GM18858 (cell line): Measurements from ENCODE around the gene CTU2.

Experiments used
- ATAC-seq: cut with Tn5 transposase; IDR thresholded peaks from one replicate; pipeline ENCODE4 v1.9.1; 2021; ENCODE audit not compliant: unreplicated experiment

CTU2 gene

DNA sequence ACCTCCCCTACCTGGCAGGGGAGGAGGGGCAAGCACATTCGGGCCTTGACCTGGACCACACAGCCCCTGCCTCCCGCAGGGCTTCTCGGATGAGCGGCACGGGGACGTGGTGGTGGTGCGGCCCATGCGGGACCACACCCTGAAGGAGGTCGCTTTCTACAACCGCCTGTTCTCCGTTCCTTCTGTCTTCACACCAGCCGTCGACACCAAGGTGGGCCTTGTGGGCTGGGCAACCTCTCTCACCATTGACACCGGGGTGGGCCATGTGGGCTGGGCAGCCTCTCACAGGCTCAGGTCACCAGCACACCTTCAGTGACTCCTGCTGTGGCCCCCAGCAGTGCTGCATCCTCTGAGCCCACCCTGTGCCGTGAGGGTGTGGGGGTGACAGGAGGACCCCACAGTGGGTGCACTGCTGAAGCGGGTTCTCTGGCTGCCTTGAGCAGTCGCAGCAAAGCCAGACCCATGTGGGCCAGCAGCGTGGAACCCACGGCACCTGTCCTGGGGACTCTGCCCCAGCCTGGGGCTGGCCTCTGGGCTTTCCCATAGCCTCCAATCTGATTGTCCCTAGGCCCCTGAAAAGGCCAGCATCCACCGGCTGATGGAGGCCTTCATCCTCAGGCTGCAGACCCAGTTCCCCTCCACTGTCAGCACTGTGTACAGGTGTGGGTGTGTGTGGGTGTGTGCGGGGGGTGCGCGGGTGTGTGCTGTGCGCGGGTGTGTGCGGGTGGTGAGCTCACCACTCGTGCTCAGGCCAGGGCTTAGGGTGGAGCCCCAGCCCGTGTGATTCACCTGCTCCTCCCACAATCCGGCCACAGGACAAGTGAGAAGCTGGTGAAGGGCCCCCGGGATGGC, 7.5 kb downstream of the CTU2 start:
- ATAC-seq, result no peak

DNA sequence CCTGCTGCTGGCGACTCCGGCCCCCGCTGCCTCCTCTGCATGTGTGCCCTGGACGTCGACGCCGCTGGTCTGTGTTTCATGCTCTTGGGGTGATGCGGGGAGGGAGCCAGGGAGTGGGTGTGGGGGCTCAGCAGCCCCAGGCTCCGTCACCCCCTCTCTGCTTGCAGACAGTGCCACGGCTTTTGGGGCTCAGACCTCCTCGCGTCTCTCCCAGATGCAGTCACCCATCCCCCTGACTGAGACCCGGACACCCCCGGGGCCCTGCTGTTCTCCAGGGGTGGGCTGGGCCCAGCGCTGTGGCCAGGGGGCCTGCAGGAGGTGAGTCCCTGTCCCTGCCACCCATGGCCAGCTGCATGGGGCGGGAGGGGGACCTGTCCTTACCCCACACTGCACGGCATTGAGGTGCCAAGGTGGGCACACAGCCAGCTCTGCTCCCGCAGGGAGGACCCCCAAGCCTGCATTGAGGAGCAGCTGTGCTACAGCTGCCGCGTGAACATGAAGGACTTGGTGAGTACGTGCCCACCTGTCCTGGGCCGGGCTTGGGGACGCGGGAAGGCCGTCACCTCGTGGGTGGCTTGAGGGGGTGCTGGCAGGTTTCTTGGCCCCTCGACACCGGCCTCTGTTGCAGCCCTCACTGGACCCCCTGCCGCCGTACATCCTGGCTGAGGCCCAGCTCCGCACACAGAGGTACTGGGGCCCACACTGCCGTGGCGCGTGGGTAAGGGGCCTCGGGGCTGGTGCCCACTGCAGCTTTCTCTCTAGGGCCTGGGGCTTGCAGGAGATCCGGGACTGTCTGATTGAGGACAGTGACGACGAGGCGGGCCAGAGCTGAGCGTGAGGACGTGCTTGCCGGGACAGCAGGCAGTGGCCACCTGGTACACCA, 8.4 kb downstream of the CTU2 start:
- ATAC-seq, result no peak

DNA sequence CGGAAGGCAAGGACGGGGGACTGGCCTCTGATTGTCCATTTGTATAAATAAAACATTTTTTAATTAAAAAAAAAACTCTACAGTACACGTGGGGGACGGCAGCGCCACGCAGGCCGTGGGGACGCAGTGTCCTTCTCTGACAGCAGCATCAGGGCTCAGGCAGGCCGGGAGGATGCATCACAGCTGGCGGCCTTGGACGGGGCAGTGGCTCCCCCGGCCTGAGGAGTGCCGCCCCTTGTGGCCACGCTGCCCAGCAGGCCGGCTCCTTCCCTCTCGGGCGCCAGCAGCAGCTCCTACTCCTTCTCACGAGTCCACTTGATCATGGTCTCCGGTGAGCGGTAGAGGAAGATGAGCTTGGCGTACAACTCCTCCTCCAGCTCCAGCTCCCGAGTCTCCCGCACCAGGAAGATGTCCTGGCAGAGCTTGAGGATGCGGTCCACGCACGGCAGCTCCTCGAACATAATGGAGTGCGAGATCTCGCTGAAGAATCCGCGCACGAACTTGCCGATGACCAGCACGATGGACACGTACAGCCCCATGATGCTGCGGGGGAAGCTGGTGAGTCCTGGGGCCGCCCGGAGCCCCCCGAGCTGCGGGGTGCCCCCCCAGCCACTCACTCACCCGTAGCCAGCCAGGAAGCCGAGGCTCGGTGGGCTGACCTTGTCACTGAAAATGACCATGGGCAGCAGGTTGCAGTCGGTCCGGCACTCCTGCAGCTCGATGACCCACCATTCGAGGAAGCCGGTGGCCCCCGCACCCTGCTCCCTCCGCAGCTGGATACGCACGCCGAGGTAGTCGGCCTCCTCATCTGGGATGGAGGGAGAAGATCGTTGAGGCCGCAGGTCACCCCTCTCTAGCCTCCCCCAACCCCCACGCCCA, 9.2 kb downstream of the CTU2 start:
- ATAC-seq, result no peak

DNA sequence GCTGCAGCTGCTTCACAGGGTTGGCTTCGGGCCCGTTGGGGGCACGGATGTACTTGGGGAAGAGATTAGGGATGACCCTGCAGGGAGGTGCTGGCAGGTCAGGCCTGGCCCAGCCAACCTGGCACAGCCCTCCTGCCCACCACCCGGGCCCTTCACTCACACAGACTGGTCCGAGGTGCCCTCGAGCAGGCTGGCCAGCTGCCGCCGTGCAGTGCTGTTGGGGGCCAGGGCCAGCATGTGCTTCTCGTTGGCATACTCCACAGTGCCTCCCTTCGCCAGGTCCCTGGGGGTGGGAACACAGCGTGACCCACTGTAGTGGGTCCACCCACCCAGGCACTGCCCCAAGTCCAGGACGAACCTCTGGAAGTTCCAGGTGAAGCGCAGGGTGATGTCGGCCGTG, 9.9 kb downstream of the CTU2 start:
- no peak for ATAC-seq

DNA sequence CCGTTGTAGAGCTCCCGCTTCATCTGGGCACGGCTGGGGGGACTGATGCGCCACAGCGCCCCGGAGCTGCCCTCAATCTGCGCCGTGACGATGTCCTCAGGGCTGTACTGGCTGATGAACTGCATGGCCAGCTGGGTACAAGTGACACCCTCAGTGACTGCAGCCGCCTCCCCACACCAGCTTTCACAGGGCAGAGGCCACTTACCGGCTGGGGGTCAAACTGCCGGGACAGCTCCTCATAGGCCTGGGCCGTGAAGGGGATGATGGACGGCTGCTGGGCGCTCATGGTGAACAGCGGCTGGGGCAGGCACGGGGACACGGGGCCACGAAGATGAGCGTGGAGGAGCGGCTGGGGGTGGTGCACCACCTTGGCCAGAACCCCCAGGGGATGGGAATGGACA, 10.3 kb downstream of the CTU2 start:
- ATAC-seq, result no peak

DNA sequence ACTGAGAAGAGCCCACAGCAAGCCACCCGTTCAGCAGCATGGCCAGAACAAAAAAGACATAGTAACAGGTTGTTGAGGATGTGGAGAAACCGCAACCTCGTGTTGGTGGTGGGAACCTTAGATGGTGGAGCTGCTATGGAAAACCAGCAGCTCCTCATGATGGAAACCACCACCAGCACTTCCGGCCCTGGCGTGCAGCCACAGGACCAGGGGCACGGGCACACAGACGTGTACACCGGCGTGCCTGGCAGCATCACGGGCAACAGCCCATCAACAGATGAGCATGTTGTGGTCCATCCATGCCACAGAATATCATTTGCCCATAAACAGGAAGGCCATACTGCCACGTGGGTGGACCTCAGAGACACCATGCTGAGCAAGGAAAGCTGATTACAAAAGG, 11.9 kb downstream of the CTU2 start:
- ATAC-seq, result no peak

DNA sequence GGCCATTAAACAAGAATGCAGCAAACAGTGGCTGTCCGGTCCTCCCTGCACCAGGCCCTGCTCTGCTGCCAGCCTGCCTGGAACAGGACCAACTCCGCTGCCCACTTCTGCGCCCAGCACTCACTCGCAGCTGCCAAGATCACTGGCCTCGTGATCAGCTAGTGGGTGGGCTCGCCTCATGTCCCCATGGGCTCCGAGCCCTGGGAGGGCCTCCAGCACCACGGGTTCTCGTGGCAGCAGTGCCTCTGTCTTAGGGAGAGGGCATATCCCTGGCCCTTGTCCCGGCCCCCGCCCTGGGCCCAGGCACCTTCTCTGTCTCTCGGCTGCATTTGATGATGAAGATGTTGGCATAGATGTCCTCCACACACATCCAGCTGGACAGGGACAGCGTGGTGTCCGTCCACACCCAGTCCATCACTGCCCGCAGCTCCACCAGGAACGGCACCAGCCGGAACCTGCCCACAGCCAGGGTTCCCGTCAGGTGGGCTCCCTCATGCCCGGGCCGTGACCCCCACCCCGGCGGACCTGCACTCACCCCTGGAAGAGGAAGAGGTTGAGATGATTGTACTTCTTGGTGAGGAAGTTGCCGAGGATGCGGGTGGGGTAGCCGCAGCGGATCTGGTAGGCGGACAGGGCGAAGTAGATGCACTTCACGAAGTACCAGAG, 13.1 kb downstream of the CTU2 start:
- no peak for ATAC-seq

DNA sequence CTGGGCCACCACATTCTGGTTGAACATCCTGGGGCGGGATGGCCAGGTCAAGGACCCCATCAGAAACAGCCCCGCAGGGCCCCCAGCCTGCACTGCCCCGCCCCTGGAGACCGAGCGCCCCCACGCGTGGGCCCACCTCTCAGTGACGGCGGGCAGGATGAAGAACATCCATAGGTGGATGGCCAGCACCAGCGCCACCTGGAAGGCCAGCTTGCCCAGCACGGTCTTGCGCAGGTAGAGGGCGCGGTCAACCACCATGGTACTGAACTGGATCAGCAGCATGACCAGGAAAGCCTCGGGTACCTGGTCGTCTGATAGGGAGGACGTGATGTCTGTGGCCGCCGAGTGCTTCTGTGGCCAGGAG, 13.6 kb downstream of the CTU2 start:
- no peak for ATAC-seq

DNA sequence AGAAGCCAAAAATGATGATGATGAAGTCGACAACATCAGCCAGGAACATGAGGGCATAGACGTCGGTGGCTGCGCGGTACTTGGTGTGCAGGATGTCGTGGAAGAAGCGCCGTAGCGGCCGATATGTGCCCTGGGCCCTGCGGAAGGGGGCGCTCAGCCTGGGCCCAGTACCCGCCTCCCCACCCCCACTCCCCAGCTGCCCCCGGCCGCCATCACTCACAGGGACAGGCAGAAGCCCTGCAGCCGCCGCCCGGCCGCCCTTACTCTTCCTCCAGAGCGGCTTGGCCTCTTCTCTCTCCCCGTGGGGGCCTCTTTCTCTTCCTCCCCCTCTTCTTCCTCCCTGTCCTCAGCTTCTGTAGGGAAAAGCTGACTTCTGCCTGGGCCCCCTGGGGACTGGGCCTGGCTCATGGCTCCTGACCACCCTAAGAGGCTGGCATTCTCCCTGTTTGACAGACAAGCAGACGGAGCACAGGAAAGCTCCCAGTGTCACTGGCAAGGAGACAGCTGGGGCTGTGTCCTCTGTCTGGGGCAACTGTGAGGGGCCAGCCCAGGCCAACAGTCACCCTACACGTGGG, 14.2 kb downstream of the CTU2 start:
- no peak for ATAC-seq

DNA sequence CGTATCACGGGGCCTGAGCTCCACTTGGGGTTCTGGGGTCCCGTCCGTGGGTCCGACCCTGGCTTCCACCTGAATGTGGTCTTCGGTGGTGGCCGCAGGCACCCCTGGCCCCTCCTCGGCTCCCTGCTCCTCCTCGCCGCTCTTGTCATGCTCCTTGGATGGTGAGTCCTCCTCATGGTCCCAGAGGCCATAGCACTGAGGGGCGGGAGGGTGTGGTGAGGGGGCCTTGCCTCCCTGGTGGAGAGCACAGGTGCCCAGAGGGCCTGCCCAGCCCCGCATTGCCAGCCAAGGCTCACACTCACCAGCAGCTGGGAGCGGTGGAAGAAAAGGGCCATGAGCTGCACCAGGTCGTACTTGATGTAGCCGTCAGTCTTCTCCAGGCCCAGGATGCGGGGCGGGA, 14.9 kb downstream of the CTU2 start:
- no peak for ATAC-seq

DNA sequence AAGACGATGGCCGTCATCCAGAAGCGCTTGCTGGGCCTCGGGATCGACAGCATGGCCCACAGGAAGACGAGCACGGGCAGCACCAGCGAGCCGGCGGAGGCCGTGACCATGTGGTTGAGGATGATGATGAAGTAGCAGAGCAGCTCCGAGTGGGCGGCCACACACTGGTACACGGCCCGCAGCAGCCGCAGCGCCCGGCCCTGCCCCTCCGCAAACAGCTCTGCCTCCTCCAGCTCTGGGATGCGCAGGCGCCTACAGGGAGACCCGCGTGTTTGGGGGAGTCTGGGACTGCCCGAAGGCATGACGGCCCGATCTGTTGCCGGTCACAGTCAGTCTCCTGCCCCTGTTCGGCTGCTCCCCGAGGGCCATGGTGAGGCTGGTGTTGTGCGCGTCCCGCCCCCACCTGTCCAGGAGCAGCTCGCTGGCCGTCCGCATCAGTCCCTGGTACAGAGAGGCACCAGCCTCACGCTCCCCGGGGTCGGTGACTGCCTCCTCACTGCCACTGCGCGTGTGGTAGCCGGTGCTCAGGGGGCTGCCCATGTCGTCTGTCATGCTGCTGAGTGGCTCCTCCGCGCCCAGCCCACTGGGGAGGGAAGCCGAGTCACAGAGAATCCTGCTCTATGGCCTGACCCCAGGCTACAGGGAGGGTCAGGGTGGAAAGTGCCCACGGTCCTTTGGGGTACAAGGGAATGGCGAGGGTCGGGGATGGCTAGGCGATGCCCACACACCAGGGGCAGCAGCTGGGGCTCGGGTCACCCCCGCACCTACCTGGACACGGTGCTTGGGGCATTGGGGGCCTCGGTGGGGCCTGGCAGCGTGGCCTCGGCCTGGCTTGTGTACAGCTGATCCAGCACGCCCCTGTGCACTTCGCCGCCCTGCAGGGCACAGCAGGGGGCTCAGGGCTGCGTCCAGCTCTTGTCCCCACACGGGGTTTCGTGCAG, 15.8 kb downstream of the CTU2 start:
- no peak for ATAC-seq

DNA sequence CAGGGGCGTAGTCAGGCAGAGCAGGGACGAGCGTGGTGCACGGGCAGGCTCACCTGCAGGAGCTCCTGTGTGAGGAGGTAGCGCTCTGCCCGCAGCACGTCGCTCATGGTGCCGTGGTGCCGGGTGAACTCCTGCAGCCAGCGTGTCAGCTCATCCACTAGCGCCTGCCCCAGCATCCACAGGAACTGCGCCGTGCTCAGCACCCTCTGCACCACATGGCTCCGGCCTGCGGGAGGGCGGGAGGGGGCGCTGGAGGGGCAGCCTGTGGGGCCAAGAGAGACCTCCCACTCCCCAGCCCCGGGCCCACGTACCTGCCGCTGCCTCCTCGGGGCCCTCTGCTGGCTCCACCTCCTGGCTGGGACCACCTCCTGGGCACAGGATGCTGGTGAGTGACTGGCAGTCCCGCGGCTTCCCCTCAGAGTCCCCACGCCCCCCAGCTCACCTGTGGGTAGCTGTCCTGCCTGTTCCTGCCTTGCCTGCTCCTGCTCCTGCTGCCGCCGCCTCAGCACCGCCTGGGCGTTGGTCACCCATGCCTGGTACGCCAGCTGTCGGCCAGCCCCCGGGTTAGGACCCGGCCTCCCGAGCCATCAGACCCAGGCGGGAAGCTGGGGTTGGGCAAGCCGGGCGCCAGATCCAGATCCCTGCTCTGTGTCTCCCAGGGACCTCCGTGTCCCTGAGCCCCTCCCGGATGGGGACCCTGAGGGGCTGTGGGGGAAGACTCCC, 16.6 kb downstream of the CTU2 start:
- ATAC-seq, result no peak

DNA sequence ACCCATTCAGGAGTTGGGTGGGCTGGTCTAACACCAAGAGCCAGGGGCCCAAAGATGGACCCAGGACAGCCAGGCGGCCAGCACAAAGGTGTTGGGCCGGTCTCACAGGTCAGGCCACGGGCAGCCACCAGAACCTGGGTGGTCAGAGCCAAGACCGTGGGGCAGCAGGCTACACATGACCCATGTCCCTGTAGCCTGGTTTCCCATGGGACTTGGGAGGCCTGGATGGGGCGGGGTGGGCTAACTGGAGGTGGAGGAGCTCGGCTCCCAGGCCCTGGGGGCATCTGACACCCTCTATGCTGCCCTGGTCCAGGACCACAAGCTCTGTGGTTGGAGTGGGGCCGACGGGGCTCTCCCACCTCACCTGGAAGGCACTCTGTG, 17.2 kb downstream of the CTU2 start:
- no peak for ATAC-seq

DNA sequence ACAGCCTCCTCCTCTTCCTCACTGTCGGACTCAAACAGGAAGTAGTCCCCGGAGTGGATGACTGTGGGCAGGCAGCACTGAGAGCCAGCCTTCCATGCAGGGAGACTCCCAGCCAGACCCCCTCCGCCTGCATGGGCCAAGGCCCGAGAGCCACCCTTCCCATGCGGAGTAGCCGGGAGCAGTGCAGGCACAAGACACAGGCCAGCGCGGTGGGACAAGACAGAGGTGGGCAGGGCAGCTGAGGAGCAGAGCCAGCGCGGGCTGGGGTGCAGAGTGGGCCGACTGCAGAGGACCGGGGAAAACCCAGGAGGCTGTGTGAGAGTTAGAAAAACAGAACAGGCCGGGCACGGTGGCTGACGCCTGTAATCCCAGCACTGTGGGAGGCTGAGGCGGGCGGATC, 17.6 kb downstream of the CTU2 start:
- ATAC-seq, result no peak

DNA sequence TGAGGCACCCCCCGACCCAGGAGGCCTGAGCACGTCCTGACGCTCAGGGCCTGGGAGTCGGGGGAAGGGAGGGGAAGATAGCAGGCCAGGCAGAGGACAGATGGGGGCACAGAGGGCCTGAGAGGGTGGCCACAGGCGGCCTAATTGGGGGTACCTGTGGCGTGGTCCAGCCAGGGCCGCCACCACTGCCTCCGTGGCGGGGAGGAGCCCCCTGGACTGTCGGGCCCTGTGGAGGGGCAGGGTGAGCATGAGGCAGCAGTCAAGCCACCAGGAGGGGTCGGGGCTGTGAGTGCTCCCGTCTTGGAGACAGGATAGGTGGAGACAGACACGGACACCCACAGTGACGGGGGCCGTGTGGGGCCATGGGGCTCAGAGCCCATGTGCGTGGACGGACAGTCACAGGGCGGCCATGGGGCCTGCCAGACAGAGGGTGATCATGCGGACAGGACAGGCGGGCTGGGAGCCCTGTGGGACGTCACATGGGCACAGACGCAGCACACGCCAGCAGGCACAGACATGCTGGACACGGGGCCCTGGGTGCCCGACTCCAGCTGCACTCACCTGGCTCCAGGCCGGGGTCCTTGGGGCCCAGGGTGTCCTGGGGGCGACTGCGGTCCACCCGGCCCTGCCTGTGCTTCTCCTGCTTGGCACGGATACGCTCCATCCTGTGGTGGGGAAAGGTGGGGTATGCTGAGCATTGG, 18.7 kb downstream of the CTU2 start:
- no peak for ATAC-seq

DNA sequence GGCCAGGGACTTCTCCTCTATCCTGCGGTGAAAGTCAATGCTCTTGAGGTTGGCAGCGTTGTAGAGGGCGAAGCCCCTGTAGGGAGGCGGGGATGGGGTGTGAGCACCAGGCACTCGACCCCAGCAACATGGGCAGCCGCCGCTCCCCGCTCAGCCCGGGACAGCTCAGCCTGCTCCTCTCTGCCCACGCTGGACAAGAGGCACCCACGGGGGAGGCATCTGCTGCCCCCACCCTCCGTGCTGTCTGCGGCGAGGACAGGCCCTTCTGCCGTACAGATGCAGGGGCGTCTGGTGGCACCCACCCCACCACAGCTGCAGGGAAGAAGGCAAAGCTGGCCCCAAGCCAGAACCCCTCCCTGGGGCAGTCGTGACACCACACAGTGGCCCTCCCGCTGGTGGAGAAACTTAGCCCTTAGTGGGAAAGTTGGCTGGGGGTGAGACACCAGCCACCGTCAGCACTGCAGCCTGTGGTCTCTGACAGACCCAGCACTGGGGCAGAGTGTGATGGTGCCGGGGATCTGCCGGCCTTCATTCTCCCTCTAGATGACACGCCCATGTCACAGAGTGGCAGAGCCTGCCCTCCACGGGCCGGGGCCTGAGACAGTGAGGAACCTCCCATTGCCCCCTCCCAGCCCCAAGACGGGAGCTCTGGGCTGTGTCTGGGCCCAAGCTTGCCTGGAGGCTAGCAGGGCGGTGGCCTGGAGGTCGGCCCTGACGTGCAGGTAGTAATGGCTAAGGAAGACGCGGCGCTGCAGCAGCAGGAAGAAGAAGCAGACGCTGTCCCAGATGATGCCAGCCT, 19.5 kb downstream of the CTU2 start:
- no peak for ATAC-seq

DNA sequence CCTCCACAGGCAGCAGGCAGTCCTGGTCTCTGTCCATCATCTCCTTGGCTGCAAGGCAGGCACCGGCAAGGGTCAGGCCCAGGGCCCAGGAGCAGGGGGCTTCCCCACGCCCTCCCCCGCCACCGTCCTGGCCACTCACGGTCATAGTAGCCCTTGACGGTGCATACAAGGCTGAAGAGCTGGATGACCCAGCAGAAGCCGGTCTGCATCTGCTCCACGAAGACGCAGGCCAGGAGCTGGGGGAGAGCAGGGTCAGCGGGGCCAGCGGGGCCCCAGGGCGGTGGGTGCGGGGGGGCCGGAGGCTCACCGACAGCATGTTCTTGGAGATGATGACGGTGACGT, 20.1 kb downstream of the CTU2 start:
- no peak for ATAC-seq
